Muscle of back (tissue), 11 donors: ENCODE measurements around the gene BRSK2. TPM values are rescaled to one million over a fixed set of nuclear protein-coding genes. Genes with fewer than 3 reads are reported as not detected.
"Not testable (repeated sequence)": the region's sequence is repeated elsewhere in the genome, so short reads cannot be mapped to it uniquely, and the experiment has no call there.

Experiments used
- DNase-seq, 3 donors: peaks; one replicate each; pipeline versions ENCODE4 v3.0.0 to v3.0.0-alpha.2; 2013
- polyA plus RNA-seq, 10 donors: library from polyadenylated mRNA; unstranded; fragments of 120-200 nt; gene quantifications; one replicate each; pipeline ENCODE4 v1.2.1, GENCODE V29; 2013; ENCODE audit not compliant: insufficient read length in 10 of 10

Gene BRSK2
- polyA plus RNA-seq, 10 donors: 0.76 to 2.2 (median 1.4) TPM

- DNase-seq: no peak
Observed at GRCh38 chr11:1353383-1354124, 36.2 kb upstream of the BRSK2 start.

GRCh38 chr11:1354125-1354938 is 35.4 kb upstream of the BRSK2 start:
- no peak for DNase-seq

- no peak for DNase-seq
Observed at GRCh38 chr11:1356007-1356435, 33.7 kb upstream of the BRSK2 start.

- DNase-seq: no peak
Observed at GRCh38 chr11:1356478-1356960, 33.2 kb upstream of the BRSK2 start.

GRCh38 chr11:1358286-1358685 is 31.4 kb upstream of the BRSK2 start:
- DNase-seq: peak in 2 of 3 donors; percentile 46 to 57

GRCh38 chr11:1358931-1359330 is 30.8 kb upstream of the BRSK2 start:
- DNase-seq: not testable (repeated sequence)

GRCh38 chr11:1359556-1359955 is 30.2 kb upstream of the BRSK2 start:
- no peak for DNase-seq

- no peak for DNase-seq
Observed at GRCh38 chr11:1360181-1360834, 29.4 kb upstream of the BRSK2 start.

GRCh38 chr11:1360835-1361357 is 28.8 kb upstream of the BRSK2 start:
- no peak for DNase-seq

- no peak for DNase-seq
Observed at GRCh38 chr11:1361882-1362281, 27.9 kb upstream of the BRSK2 start.

- DNase-seq: no peak
Observed at GRCh38 chr11:1367721-1368120, 22.0 kb upstream of the BRSK2 start.

GRCh38 chr11:1368216-1368615 is 21.5 kb upstream of the BRSK2 start:
- no peak for DNase-seq

- no peak for DNase-seq
Observed at GRCh38 chr11:1368966-1369365, 20.8 kb upstream of the BRSK2 start.

GRCh38 chr11:1369371-1370005 is 20.2 kb upstream of the BRSK2 start:
- no peak for DNase-seq

- no peak for DNase-seq
Observed at GRCh38 chr11:1370186-1371025, 19.3 kb upstream of the BRSK2 start.

- no peak for DNase-seq
Observed at GRCh38 chr11:1371026-1371325, 18.8 kb upstream of the BRSK2 start.

- no peak for DNase-seq
Observed at GRCh38 chr11:1371377-1371776, 18.4 kb upstream of the BRSK2 start.

GRCh38 chr11:1371836-1372465 is 17.8 kb upstream of the BRSK2 start:
- no peak for DNase-seq

- DNase-seq: no peak
Observed at GRCh38 chr11:1372660-1373059, 17.1 kb upstream of the BRSK2 start.

- no peak for DNase-seq
Observed at GRCh38 chr11:1373536-1374214, 16.1 kb upstream of the BRSK2 start.
